NCI-H524 treated with DMSO at 0.1 percent for 48 hours (cell line): ENCODE measurements around the gene MRPS33.
"Not testable (repeated sequence)": the region's sequence is repeated elsewhere in the genome, so short reads cannot be mapped to it uniquely, and the experiment has no call there.

Source experiments
- DNase-seq: peaks from one replicate; lab custom pipeline; 2025; lab: John Stamatoyannopoulos, UW

The MRPS33 gene

GRCh38 chr7:141014524-141015395, at the start of gene MRPS33:
Gene MRPS33, minus strand, starts transcription at chr7:141014952. Its CDS starts 4,319 bp downstream, at chr7:141010633.
- peak; percentile 86 for DNase-seq

GRCh38 chr7:141057788-141058187, 43.0 kb upstream of the MRPS33 start:
- DNase-seq, result no peak

GRCh38 chr7:141055146-141055545, 40.4 kb upstream of the MRPS33 start:
- DNase-seq, result no peak

GRCh38 chr7:141053626-141054025, 38.9 kb upstream of the MRPS33 start:
- DNase-seq, result no peak

- no peak for DNase-seq
Measured at GRCh38 chr7:141045842-141046620, 31.3 kb upstream of the MRPS33 start.

- DNase-seq, result no peak
Measured at GRCh38 chr7:141045126-141045841, 30.5 kb upstream of the MRPS33 start.

GRCh38 chr7:141043616-141044015, 28.9 kb upstream of the MRPS33 start:
- no peak for DNase-seq

GRCh38 chr7:141042222-141043193, 27.8 kb upstream of the MRPS33 start:
- no peak for DNase-seq

- DNase-seq, result no peak
Measured at GRCh38 chr7:141039376-141039775, 24.6 kb upstream of the MRPS33 start.

GRCh38 chr7:141038100-141038499, 23.3 kb upstream of the MRPS33 start:
- DNase-seq, result not testable (repeated sequence)

- DNase-seq, result not testable (repeated sequence)
Measured at GRCh38 chr7:141032539-141033323, 18.0 kb upstream of the MRPS33 start.

GRCh38 chr7:141028767-141029166, 14.0 kb upstream of the MRPS33 start:
- no peak for DNase-seq

- DNase-seq, result no peak
Measured at GRCh38 chr7:141027043-141027442, 12.3 kb upstream of the MRPS33 start.

- no peak for DNase-seq
Measured at GRCh38 chr7:141024668-141025067, 9.9 kb upstream of the MRPS33 start.

GRCh38 chr7:141023295-141023694, 8.5 kb upstream of the MRPS33 start:
- DNase-seq, result no peak

GRCh38 chr7:141017555-141017954, 2.8 kb upstream of the MRPS33 start:
- DNase-seq, result no peak

- DNase-seq, result no peak
Measured at GRCh38 chr7:141016349-141016748, 1.6 kb upstream of the MRPS33 start.

- DNase-seq, result no peak
Measured at GRCh38 chr7:141014125-141014523, 628 bp downstream of the MRPS33 start.

- no peak for DNase-seq
Measured at GRCh38 chr7:141013345-141013715, 1.4 kb downstream of the MRPS33 start.

GRCh38 chr7:141012696-141013344, 1.9 kb downstream of the MRPS33 start:
- DNase-seq, result no peak
